ENCODE data around the gene ATG4C. TPM values are rescaled to one million over a fixed set of nuclear protein-coding genes. Genes with fewer than 3 reads are reported as not detected.

ATG4C gene
- total RNA-seq, 4 donors from 2014 or later: 0.60 to 10.6 (median 5.5) TPM; not detected in 1

DNA sequence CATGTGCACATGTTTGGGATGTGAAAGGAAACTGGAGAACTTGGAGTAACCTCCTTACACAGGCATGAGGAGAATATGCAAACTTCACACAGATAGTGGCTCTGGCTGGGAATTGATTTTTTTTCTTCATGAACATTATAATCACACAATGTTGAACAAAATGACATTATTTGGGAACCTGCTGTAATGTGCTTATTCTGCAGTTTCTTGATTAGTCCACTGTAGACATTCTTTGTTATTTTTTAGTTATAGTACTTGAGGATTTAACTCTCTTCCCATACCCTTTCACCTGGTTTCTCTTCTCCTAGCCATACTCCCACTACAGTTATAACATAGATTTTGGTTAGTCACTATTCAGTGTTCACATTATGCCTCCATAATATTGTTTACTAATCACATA is 68.3 kb downstream of the ATG4C start:
- no peak for TF ChIP-seq POLR2AphosphoS5 (IDR thresholded peaks at IDR 0.05)
- TF ChIP-seq EP300 (IDR thresholded peaks at IDR 0.05; ENCODE audit: low read depth): no peak
- no peak for TF ChIP-seq POLR2A (IDR thresholded peaks at IDR 0.05)
- TF ChIP-seq, protein P1, sequence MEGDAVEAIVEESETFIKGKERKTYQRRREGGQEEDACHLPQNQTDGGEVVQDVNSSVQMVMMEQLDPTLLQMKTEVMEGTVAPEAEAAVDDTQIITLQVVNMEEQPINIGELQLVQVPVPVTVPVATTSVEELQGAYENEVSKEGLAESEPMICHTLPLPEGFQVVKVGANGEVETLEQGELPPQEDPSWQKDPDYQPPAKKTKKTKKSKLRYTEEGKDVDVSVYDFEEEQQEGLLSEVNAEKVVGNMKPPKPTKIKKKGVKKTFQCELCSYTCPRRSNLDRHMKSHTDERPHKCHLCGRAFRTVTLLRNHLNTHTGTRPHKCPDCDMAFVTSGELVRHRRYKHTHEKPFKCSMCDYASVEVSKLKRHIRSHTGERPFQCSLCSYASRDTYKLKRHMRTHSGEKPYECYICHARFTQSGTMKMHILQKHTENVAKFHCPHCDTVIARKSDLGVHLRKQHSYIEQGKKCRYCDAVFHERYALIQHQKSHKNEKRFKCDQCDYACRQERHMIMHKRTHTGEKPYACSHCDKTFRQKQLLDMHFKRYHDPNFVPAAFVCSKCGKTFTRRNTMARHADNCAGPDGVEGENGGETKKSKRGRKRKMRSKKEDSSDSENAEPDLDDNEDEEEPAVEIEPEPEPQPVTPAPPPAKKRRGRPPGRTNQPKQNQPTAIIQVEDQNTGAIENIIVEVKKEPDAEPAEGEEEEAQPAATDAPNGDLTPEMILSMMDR (IDR thresholded peaks at IDR 0.05): no peak
- no peak overlapping the region for H3K4me3 ChIP-seq
- DNase-seq: no peak

DNA sequence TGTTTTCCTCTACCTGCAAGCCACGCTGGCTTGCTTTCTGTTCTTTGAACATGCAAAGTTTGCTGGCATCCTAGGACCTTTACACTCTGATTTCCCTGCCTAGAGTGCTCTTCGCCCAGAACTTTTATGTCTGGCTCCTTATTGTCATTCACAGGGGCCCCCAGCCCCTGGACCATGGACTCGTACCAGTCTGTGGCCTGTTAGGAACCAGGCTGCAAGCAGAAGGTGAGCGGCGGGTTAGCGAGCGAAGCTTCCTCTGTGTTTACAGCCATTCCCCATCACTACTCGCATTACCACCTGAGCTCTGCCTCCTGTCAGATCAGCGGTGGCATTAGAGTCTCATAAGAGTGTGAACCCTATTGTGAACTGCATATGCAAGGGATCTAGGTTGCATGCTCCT is 73.0 kb downstream of the ATG4C start:
- TF ChIP-seq, protein P1 (IDR thresholded peaks at IDR 0.05): no peak
- TF ChIP-seq POLR2AphosphoS5 (IDR thresholded peaks at IDR 0.05) (no peak), POLR2A (IDR thresholded peaks at IDR 0.05) (no peak), EP300 (IDR thresholded peaks at IDR 0.05; ENCODE audit: low read depth) (no peak)
- no peaks in the 10 kb centered on the region for H3K27me3 ChIP-seq
- intact Hi-C loops (cut with DNase I; ENCODE audit: low total_unique reads) (no loop called here), in situ Hi-C loops (cut with MboI; ENCODE audit: low pct_ligation_motif_present in 1 of 4, low pct_unique_long_range_greater_than_20kb in 1 of 4, low sequenced_read_pairs in 3 of 4) (no loop called here)
- DNase-seq: no peak
- H3K9me3 ChIP-seq: no peaks in the 10 kb centered on the region
- 44 to 93% methylated on average over 2 to 9 of the region's 9 CpGs for WGBS, 2 donors (ENCODE audit: low coverage in 1 of 2)
- H3K36me3 ChIP-seq: no peaks in the 10 kb centered on the region
- H3K4me1 ChIP-seq: no peaks in the 10 kb centered on the region
- H3K4me3 ChIP-seq: no peak overlapping the region
- H3K27ac ChIP-seq: no peak overlapping the region

More for the DNA sequence above, 68.3 kb downstream of the ATG4C start:
- no peak overlapping the region for H3K27ac ChIP-seq
- no peaks in the 10 kb centered on the region for H3K36me3 ChIP-seq
- H3K9me3 ChIP-seq: no peaks in the 10 kb centered on the region
- no peaks in the 10 kb centered on the region for H3K27me3 ChIP-seq
- H3K4me1 ChIP-seq: no peaks in the 10 kb centered on the region
- intact Hi-C loops (cut with DNase I; ENCODE audit: low total_unique reads) (no loop called here), in situ Hi-C loops (cut with MboI; ENCODE audit: low pct_ligation_motif_present in 1 of 4, low pct_unique_long_range_greater_than_20kb in 1 of 4, low sequenced_read_pairs in 3 of 4) (no loop called here)

DNA sequence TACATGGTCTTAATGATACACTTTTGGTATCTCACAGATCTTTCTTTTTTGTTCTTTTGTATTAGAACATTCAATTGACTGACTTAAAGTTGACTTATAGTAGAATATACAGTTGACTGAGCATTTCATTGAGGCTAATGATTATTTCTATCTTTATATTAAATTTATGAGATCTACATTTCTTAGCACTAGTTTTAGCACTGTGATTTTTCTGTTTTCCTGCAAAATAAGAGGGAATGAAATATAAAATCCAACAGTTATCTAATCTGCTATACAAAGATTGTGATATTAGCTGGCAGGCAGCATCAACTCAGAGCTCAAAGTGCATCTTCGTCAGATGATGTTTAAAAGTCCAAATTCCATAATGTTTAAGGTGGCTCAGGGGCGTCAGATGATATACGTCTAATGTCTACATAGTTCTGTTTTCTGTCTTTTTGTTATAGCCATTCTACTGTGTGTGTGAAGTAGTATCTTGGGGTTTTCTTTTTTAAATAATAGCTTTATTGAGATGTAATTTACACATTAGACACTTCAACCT is 85.4 kb downstream of the ATG4C start:
- in situ Hi-C loops (cut with MboI; ENCODE audit: low pct_ligation_motif_present in 1 of 4, low pct_unique_long_range_greater_than_20kb in 1 of 4, low sequenced_read_pairs in 3 of 4): no loop called here
- peaks cover 0 to 2% (median 0%) of the 10 kb centered on the region in 4 donors for H3K36me3 ChIP-seq

DNA sequence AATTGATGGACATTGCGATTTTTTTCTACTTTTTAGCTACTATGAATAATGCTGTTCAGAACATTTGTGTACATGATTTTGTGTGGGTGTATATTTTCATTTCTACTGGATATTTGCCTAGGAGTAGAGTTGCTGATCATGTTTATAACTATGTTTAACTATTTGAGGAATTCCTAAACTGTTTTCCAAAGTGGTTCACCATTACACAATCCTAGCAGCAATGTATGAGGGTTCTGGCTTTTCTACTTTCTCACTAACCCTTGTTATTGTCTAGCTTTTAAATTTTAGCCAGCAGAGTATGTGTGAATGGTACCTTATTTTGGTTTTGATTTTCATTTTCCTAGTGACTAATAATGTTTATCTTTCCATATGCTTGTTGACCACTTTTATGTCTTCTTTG is 86.2 kb downstream of the ATG4C start:
- in situ Hi-C loops (cut with MboI; ENCODE audit: low pct_ligation_motif_present in 1 of 4, low pct_unique_long_range_greater_than_20kb in 1 of 4, low sequenced_read_pairs in 3 of 4) (no loop called here), intact Hi-C loops (cut with DNase I; ENCODE audit: low total_unique reads) (no loop called here)
- Histone ChIP-seq H3K27me3 (no peaks in the 10 kb centered on the region), H3K36me3 (no peaks in the 10 kb centered on the region), H3K4me1 (no peaks in the 10 kb centered on the region), H3K27ac (no peak overlapping the region), H3K4me3 (no peak overlapping the region), H3K9me3 (no peaks in the 10 kb centered on the region)
- DNase-seq: no peak
- no peak for TF ChIP-seq POLR2AphosphoS5 (IDR thresholded peaks at IDR 0.05)
- no peak for TF ChIP-seq POLR2A (IDR thresholded peaks at IDR 0.05)
- TF ChIP-seq, protein P1 (IDR thresholded peaks at IDR 0.05): no peak
- no peak for TF ChIP-seq EP300 (IDR thresholded peaks at IDR 0.05; ENCODE audit: low read depth)
- 92 to 93% methylated on average over 1 of the region's 1 CpG for WGBS, 2 donors (ENCODE audit: low coverage in 1 of 2)

More for the DNA sequence above, 85.4 kb downstream of the ATG4C start:
- WGBS, 2 donors (ENCODE audit: low coverage in 1 of 2): 42 to 49% methylated on average over 2 to 3 of the region's 3 CpGs
- Histone ChIP-seq H3K9me3 (no peaks in the 10 kb centered on the region), H3K4me1 (no peaks in the 10 kb centered on the region), H3K27me3 (no peaks in the 10 kb centered on the region), H3K4me3 (no peak overlapping the region), H3K27ac (no peak overlapping the region)
- TF ChIP-seq POLR2A (IDR thresholded peaks at IDR 0.05) (no peak), POLR2AphosphoS5 (IDR thresholded peaks at IDR 0.05) (no peak), EP300 (IDR thresholded peaks at IDR 0.05; ENCODE audit: low read depth) (no peak)
- TF ChIP-seq, protein P1 (IDR thresholded peaks at IDR 0.05): no peak
- intact Hi-C loops (cut with DNase I; ENCODE audit: low total_unique reads): no loop called here
- no peak for DNase-seq

Measured in transverse colon (tissue), 4 donors.